T47D (cell line): Measurements from ENCODE around the gene PRM3.

ENCODE experiments used
- DNase-seq, 2 experiments: peaks; one replicate each; pipeline versions ENCODE4 v3.0.0 to v3.0.0-alpha.2; 2011 to 2012; ENCODE audit warnings: low read depth in 1 of 2, low spot score in 1 of 2
- JUND ChIP-seq: IDR thresholded peaks from 2 replicates; pipeline ENCODE4 v1.6.1; 2012; ENCODE audit warnings: low read depth
- in situ Hi-C: cut with HindIII; loops from 2 replicates; pipeline ENCODE4 v1.10.0; 2016; ENCODE audit warnings: low sequenced_read_pairs, low pct_unique_long_range_greater_than_20kb

PRM3 gene

DNA sequence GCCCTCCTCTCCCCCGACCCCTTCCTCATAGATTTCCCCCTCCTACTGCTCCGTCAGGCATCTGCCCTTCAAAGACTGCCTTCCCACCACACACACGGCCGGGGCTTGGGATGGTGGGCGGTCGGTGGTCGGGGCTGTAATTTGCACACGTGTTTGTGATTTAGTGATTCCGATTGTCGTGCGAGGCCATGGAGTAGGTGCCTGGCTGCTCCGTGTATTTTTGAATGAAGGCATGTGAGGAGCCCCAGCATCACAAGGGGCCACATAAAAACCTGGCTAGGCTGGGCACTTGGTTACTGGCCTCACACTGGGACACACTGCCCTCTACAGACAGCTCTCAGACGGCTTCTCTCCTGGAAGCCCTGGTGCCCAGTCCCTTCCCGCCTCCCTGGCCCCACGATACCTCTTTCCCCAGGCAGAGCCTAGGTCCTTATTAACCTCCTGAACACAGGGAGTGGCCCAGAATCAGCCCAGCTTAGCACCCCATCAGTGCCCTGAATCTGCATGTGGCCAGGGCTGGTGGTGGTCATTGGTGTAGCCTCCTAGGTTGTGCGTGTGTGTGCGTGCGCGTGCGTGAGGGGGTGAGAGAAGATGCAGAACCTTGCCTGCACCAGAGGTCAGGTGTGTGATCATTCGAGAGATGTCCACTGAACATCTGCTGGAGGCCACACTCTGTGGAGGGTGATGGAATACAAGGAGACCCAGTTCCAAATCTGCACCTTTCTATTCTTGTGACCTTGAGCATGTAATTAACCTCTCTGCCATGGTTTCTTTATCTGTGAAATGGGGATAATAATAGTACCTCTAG, 16.1 kb downstream of the PRM3 start:
- in situ Hi-C loops, result no loop called here
- DNase-seq, result peak; percentile 84 to 87
- TF ChIP-seq JUND, result no peak

DNA sequence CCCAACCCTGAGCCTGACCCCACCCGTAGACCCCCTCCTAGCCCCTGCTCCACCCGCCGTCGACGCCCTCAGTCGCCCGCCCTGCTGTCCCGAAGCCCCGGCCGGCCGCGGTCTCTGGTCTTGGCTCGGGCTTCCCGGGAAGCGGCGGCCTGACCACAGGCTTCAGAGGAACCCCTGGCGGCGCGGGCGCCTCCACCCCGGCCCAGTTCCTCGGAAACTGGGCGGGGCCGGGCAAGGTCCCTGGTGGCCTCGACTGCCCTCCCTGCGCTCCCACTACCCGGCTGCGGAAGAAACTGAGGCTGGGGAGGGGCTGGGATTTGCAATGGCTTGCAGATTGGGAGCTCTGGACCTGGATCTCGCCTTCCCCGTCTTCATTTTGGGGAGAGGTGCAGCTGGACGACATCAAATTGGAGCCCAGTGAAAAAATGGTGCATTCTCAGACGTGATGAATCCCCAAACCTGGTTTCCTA, 16.7 kb downstream of the PRM3 start:
- DNase-seq, result peak; percentile 35 to 53
- in situ Hi-C loops, result no loop called here
- TF ChIP-seq JUND, result no peak

DNA sequence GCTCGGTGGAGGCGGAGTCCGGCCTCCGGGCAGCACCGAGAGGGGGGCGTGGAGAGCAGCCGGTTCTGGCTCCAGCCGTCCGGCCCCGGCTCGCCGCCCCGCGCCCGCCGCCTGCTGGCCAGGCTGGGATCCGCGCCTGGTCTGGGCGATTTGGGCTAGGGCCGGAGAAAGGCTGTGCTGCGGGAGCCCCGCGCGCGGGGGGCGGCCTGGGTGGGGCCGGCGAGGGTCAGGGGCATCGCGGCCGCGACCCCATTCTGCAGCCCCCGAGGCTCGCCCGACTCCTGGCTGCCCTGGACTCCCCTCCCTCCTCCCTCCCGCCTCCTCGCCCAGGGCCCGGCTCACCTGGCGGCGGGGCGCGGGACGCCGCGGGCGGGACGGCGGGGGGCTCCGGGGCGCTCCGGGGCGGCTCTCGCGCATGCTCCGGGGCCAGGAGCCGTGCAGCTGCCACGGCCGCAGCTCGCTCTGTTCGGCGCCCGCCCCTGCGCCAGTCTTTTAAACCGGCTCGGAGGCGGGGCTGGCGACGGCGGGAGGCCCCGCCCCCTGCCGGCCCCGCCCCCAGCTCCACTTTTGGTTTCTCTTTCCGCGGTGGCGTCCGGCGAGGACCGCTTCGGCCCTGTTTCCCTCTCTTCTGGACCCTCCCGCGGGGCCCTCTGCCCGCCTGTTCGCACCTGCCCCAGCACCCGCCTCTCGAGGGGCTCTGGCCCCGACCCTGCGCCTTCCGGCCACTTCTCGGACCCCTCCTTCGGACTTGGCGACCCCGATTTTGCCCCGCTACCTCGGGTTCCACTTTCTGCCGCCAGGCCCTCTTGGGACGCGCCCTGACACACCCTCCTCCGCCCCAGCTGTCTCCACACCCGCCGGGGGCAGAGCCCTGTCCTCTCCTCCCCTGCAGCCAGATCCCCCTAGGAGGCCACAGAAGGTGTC, 17.4 kb downstream of the PRM3 start, which contains the start of gene SOCS1:
SOCS1 (minus strand) TSS at position 468 of the 924 bp plus-strand sequence. CDS start 726 bp downstream, outside the sequence.
- in situ Hi-C loops, result no loop called here
- DNase-seq, result peak; percentile 86 to 90
- no peak for TF ChIP-seq JUND

DNA sequence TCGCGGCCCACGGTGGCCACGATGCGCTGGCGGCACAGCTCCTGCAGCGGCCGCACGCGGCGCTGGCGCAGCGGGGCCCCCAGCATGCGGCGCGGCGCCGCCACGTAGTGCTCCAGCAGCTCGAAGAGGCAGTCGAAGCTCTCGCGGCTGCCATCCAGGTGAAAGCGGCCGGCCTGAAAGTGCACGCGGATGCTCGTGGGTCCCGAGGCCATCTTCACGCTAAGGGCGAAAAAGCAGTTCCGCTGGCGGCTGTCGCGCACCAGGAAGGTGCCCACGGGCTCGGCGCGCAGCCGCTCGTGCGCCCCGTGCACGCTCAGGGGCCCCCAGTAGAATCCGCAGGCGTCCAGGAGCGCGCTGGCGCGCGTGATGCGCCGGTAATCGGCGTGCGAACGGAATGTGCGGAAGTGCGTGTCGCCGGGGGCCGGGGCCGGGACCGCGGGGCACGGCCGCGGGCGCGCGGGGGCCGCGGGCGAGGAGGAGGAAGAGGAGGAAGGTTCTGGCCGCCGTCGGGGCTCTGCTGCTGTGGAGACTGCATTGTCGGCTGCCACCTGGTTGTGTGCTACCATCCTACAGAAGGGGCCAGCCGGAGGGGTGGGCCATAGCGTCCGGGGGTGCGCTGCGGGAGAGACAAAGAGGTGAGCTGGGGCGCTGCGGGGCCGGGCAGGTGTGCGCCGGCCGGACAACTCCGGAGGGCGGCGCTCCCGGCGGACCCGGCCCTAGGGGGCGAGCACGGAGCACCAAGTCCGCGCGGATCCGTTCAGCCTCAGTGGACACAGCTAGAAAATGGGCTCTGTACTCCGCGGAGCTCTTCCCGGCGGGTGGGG, 18.3 kb downstream of the PRM3 start:
- no peak for DNase-seq
- in situ Hi-C loops, result no loop called here
- no peak for TF ChIP-seq JUND

DNA sequence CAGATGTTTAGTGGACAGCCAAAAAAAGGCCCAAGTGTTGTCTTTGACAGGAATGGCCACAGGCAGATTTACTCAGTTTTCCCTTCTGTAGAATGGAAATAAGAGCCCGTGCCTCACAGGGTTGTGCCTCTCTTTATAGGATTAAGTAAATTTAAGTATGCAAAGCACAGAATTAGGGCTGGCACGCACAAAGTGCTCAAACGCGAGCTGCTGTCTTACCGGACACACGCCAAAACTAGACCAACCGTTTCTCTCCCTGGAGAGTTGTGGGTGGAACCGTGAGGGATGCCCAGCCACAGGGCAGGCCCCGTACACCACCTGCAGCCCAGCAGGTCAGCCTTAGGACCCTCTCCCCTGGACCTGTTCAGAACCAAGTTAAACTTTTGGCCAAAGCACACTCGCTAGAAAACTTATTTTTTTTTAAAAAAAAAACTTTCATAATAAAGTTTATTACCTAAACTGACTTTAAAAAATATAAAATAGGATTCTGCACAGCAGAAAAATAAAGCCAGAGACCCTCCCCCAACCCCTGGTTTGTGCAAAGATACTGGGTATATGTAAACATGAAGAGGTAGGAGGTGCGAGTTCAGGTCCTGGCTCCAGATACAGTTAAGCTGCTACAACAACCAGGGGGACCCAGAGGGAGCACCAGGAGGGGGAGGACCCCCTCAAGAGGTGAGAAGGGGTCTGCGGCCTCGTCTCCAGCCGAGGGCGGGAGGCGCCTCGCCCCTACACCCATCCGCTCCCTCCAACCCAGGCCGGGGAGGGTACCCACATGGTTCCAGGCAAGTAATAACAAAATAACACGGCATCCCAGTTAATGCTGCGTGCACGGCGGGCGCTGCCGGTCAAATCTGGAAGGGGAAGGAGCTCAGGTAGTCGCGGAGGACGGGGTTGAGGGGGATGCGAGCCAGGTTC, 19.2 kb downstream of the PRM3 start:
- TF ChIP-seq JUND, result no peak
- in situ Hi-C loops, result no loop called here
- DNase-seq, result no peak

DNA sequence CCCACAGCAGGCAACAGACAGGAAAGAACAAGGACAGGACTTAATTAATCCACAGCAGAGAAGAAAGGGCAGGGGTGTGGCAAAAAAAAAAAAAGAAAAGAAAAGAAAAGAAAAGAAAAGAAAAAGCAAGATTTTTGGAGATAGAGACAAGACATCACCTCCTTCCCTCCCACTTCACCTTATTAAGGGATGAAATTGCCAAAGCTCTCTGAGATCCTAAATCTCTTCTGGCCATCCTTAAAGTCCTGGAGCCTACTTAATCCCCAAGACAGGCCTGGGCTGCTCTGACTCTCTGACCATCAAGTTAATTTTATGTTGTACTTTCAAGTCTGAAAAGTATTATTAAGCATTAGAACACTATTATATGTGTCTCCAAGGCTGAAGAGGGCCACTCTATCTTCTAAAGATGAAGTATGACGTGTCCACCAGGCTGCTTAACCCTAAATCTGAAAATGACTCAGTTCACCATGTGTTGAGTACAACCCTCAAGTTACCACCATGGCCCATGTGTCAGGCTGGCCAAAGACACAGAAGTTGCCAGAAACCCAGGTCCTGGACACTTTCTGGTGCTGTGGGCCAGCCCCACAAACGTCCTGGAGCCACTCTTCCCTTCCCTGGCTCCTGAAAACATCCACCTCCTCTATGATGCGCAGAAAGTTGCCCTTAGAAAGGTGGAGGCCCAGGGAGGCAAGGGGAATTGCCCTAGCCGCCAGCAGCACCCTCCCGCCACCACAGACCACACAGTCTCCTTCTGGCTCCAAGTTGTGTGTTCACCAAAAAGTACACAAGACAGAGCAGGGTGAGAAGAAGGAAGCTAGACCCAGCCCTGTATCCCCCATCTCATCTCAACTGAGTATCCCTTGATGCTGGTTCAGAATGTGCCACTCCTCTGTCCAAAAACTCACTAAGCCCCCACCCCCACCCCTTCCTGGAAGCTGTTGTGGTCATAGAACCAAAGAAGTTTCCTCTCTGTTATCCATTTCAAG, 20.1 kb downstream of the PRM3 start:
- in situ Hi-C loops, result no loop called here
- TF ChIP-seq JUND, result no peak
- DNase-seq, result no peak

DNA sequence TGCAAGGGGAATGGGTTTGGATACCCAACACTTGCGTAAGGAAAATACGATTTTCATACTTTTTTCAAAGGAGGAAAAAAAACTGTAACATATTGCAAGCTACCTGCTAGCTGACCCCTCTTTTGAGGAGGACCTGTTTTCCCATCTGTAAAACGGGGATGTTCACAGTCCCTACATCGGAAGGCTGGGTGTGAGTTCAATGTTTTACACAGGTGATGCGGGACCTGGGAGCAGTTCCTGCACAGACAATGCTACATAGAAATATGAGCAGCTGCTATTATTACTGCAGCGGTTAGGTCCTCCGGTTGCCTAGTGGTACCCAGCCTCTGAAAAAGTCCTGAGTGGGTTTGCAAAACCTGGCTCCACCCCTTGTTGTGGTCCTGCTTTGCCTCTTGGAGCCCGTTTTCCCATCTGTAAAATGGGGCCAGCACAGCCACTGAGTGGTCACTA, 20.9 kb downstream of the PRM3 start:
- in situ Hi-C loops, result no loop called here

DNA sequence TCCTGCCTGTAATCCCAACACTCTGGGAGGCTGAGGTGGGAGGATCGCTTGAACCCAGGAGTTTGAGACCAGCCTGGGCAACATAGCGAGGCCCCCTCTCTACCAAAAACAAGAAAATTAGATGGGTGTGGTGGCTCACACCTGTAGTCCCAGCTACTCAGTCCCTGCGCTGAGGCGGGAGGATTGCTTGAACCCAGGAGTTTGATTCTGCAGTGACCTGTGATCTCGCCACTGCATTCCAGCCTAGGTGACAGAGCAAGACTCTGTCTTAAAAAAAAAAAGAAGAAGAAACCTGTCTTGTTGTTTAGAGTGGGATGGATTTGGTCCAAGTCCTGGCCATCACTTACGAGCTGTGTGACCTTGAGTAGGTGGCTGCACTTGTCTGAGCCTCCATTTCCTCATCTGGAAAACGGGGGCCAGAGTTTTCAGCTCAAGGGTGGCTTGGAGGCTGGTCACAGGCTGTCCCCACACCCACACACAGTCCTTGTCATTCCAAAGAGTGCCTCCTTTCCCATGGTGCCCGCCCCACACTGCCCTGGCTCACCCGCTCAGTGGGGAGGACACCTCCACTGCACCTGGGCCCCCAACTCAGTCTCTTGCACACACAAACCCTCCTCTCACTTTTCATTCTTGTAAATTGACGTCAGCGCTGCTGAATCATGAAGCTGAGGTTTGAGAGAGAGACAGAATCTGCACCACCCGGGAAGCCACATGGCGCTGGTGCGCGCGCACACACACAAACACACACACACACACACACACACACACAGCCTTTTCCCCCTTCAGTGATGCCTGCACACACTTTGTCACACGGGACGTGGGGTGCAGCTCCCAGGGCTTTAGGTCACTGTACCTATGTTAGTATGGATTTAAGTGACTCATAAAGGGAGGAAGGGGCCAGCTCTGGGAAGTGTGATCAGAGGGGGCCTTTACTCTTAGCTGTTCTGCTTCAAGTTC, 21.6 kb downstream of the PRM3 start:
- DNase-seq, result no peak
- in situ Hi-C loops, result no loop called here
- no peak for TF ChIP-seq JUND

More for the DNA sequence above, 20.9 kb downstream of the PRM3 start:
- no peak for DNase-seq
- TF ChIP-seq JUND, result no peak

DNA sequence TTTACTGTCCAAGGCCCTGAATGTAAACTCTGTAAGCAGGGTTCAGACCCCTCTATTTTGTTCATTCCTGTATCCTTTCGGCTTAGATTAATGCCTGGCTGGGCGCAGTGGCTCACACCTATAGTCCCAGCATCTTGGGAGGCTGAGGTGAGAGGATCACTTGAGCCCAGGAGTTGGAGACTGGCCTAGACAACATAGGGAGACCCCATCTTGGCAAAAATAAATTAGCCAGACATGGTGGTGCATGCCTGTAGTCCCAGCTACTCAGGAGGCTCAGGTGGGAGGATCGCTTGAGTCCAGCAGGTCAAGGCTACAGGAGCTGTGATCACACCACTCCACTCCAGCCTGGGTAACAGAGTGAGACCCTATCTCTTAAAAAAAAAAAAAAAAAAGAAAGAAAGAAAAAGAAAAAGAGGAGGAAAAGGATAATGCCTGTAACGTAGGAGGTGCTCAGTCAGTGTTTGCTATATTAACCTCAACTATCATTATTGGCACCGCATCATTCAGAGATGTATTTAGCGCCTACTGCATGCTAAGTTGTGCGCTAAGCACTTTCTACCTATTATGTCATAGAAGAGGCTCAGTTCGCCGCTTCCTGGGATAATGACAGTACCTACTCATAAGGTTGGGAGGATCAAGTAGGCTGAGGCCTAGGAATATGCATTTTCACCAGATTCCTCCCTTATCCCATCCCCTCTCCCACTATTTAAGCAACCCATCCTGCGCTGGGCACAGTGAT, 22.5 kb downstream of the PRM3 start:
- in situ Hi-C loops, result no loop called here
- no peak for DNase-seq
- no peak for TF ChIP-seq JUND
